Measurements from ENCODE around the gene GPR153. TPM values are rescaled to one million over a fixed set of nuclear protein-coding genes. Genes with fewer than 3 reads are reported as not detected.

Gene GPR153
- total RNA-seq, 2 donors from 2014 or later: 19.6 to 21.0 TPM

GRCh38 chr1:6208723-6209660 is 51.9 kb downstream of the GPR153 start:
- Histone ChIP-seq H3K27me3 (no peaks in the 10 kb centered on the region), H3K9ac (ENCODE audit: low read depth in 2 of 2, low read length in 2 of 2) (no peak overlapping the region), H3K4me1 (peaks cover 12% of the 10 kb centered on the region), H3K9me3 (no peaks in the 10 kb centered on the region), H3K27ac (no peak overlapping the region), H3K36me3 (no peaks in the 10 kb centered on the region), H3K4me3 (peak overlapping the region; percentile 42)
- intact Hi-C loops (cut with DNase I): no loop called here
- peak; percentile 51 for TF ChIP-seq CTCF (IDR thresholded peaks at IDR 0.05)
- DNase-seq: peak; percentile 37

GRCh38 chr1:6207921-6208320 is 53.0 kb downstream of the GPR153 start:
- no peak for TF ChIP-seq CTCF (IDR thresholded peaks at IDR 0.05)
- H3K9ac ChIP-seq (ENCODE audit: low read depth in 2 of 2, low read length in 2 of 2): no peak overlapping the region
- no peak overlapping the region for H3K4me3 ChIP-seq
- intact Hi-C loops (cut with DNase I): no loop called here
- no peaks in the 10 kb centered on the region for H3K9me3 ChIP-seq
- H3K36me3 ChIP-seq: no peaks in the 10 kb centered on the region
- no peaks in the 10 kb centered on the region for H3K27me3 ChIP-seq
- H3K4me1 ChIP-seq: peaks cover 12% of the 10 kb centered on the region
- no peak for DNase-seq
- no peak overlapping the region for H3K27ac ChIP-seq

- Histone ChIP-seq H3K27me3 (no peaks in the 10 kb centered on the region), H3K9me3 (no peaks in the 10 kb centered on the region), H3K36me3 (no peaks in the 10 kb centered on the region), H3K9ac (ENCODE audit: low read depth in 2 of 2, low read length in 2 of 2) (peak overlapping the region in 1 of 2 donors; percentile 71), H3K27ac (no peak overlapping the region), H3K4me3 (peak overlapping the region; percentile 65), H3K4me1 (peaks cover 12% of the 10 kb centered on the region)
- intact Hi-C loops (cut with DNase I): no loop called here
- no peak for TF ChIP-seq CTCF (IDR thresholded peaks at IDR 0.05)
- no peak for DNase-seq
Observed at GRCh38 chr1:6207075-6207885, 53.6 kb downstream of the GPR153 start.

- peak overlapping the region; percentile 65 for H3K4me3 ChIP-seq
- H3K36me3 ChIP-seq: no peaks in the 10 kb centered on the region
- peak overlapping the region; percentile 71 to 73 for H3K9ac ChIP-seq (ENCODE audit: low read depth in 2 of 2, low read length in 2 of 2)
- DNase-seq: no peak
- H3K27ac ChIP-seq: no peak overlapping the region
- H3K27me3 ChIP-seq: no peaks in the 10 kb centered on the region
- no peaks in the 10 kb centered on the region for H3K9me3 ChIP-seq
- peaks cover 12% of the 10 kb centered on the region for H3K4me1 ChIP-seq
- TF ChIP-seq CTCF (IDR thresholded peaks at IDR 0.05): no peak
- intact Hi-C loops (cut with DNase I): no loop called here
Observed at GRCh38 chr1:6206520-6206855, 54.4 kb downstream of the GPR153 start.

GRCh38 chr1:6205849-6206519 is 54.9 kb downstream of the GPR153 start, which contains the start of gene RNF207:
Gene RNF207, plus strand, starts transcription at chr1:6206119. Its CDS starts 417 bp downstream, at chr1:6206536.
- Histone ChIP-seq H3K27ac (peak within 1 kb of the TSS; percentile 86), H3K27me3 (no peaks in the 10 kb centered on the region), H3K4me3 (peak within 1 kb of the TSS; percentile 65), H3K9ac (ENCODE audit: low read depth in 2 of 2, low read length in 2 of 2) (peak within 1 kb of the TSS; percentile 71 to 73), H3K36me3 (no peaks in the 10 kb centered on the region), H3K4me1 (peaks cover 12% of the 10 kb centered on the region), H3K9me3 (no peaks in the 10 kb centered on the region)
- TF ChIP-seq CTCF (IDR thresholded peaks at IDR 0.05): no peak
- intact Hi-C loops (cut with DNase I): no loop called here
- peak; percentile 70 for DNase-seq

Data from colonic mucosa (tissue), 4 donors.